ENCODE measurements around the gene MYO1F.

The MYO1F gene

GRCh38 chr19:8610041-8610935 lies 33.0 kb upstream of the MYO1F start, which contains the start of gene ADAMTS10:
TSS of gene ADAMTS10 (minus strand) at chr19:8610715. CDS start at chr19:8605710, 5,005 bp downstream.
- peaks cover 13% of the 10 kb centered on the region for H3K27me3 Mint-ChIP-seq (ENCODE audit: low read depth)
- H3K4me1 Mint-ChIP-seq (ENCODE audit: low read depth): peaks cover 11% of the 10 kb centered on the region
- H3K27ac Mint-ChIP-seq: peak within 1 kb of the TSS; percentile 10

GRCh38 chr19:8609279-8610040 lies 32.2 kb upstream of the MYO1F start:
- H3K4me3 Mint-ChIP-seq: peak overlapping the region; percentile 85
- H3K36me3 Mint-ChIP-seq (ENCODE audit: low read depth): peaks cover 9% of the 10 kb centered on the region
- peaks cover 10% of the 10 kb centered on the region for H3K4me1 Mint-ChIP-seq (ENCODE audit: low read depth)
- H3K9me3 Mint-ChIP-seq: no peaks in the 10 kb centered on the region
- peak overlapping the region; percentile 10 for H3K27ac Mint-ChIP-seq
- peaks cover 13% of the 10 kb centered on the region for H3K27me3 Mint-ChIP-seq (ENCODE audit: low read depth)

More at GRCh38 chr19:8610041-8610935, 33.0 kb upstream of the MYO1F start, which contains the start of gene ADAMTS10:
- Mint-ChIP-seq H3K9me3 (no peaks in the 10 kb centered on the region), H3K36me3 (ENCODE audit: low read depth) (peaks cover 9% of the 10 kb centered on the region), H3K4me3 (peak within 1 kb of the TSS; percentile 85)

- H3K36me3 Mint-ChIP-seq (ENCODE audit: low read depth): peaks cover 9% of the 10 kb centered on the region
- H3K27me3 Mint-ChIP-seq (ENCODE audit: low read depth): peaks cover 13% of the 10 kb centered on the region
- no peaks in the 10 kb centered on the region for H3K9me3 Mint-ChIP-seq
- no peak overlapping the region for H3K27ac Mint-ChIP-seq
- H3K4me1 Mint-ChIP-seq (ENCODE audit: low read depth): peaks cover 10% of the 10 kb centered on the region
- H3K4me3 Mint-ChIP-seq: peak overlapping the region; percentile 77
These were observed 31.7 kb upstream of the MYO1F start for GRCh38 chr19:8608941-8609278.

- Mint-ChIP-seq H3K27ac (no peak overlapping the region), H3K36me3 (ENCODE audit: low read depth) (peaks cover 9% of the 10 kb centered on the region), H3K4me3 (no peak overlapping the region), H3K4me1 (ENCODE audit: low read depth) (peaks cover 10% of the 10 kb centered on the region), H3K27me3 (ENCODE audit: low read depth) (peaks cover 13% of the 10 kb centered on the region), H3K9me3 (peaks cover 3% of the 10 kb centered on the region)
These were observed 30.1 kb upstream of the MYO1F start for GRCh38 chr19:8607386-8607785.

- peaks cover 10% of the 10 kb centered on the region for H3K4me1 Mint-ChIP-seq (ENCODE audit: low read depth)
- no peak overlapping the region for H3K27ac Mint-ChIP-seq
- H3K9me3 Mint-ChIP-seq: peaks cover 3% of the 10 kb centered on the region
- H3K4me3 Mint-ChIP-seq: no peak overlapping the region
- H3K36me3 Mint-ChIP-seq (ENCODE audit: low read depth): peaks cover 9% of the 10 kb centered on the region
- peaks cover 13% of the 10 kb centered on the region for H3K27me3 Mint-ChIP-seq (ENCODE audit: low read depth)
These were observed 28.3 kb upstream of the MYO1F start for GRCh38 chr19:8605514-8605913.

- Mint-ChIP-seq H3K27ac (no peak overlapping the region), H3K4me1 (ENCODE audit: low read depth) (no peaks in the 10 kb centered on the region), H3K4me3 (no peak overlapping the region), H3K9me3 (peaks cover 3% of the 10 kb centered on the region), H3K36me3 (ENCODE audit: low read depth) (peaks cover 2% of the 10 kb centered on the region), H3K27me3 (ENCODE audit: low read depth) (no peaks in the 10 kb centered on the region)
These were observed 24.6 kb upstream of the MYO1F start for GRCh38 chr19:8601796-8602195.

- no peaks in the 10 kb centered on the region for H3K36me3 Mint-ChIP-seq (ENCODE audit: low read depth)
- peaks cover 3% of the 10 kb centered on the region for H3K9me3 Mint-ChIP-seq
- no peaks in the 10 kb centered on the region for H3K27me3 Mint-ChIP-seq (ENCODE audit: low read depth)
- no peaks in the 10 kb centered on the region for H3K4me1 Mint-ChIP-seq (ENCODE audit: low read depth)
- H3K27ac Mint-ChIP-seq: no peak overlapping the region
- no peak overlapping the region for H3K4me3 Mint-ChIP-seq
These were observed 23.6 kb upstream of the MYO1F start for GRCh38 chr19:8600816-8601215.

- Mint-ChIP-seq H3K9me3 (peaks cover 3% of the 10 kb centered on the region), H3K36me3 (ENCODE audit: low read depth) (no peaks in the 10 kb centered on the region), H3K27ac (no peak overlapping the region), H3K27me3 (ENCODE audit: low read depth) (no peaks in the 10 kb centered on the region), H3K4me1 (ENCODE audit: low read depth) (no peaks in the 10 kb centered on the region), H3K4me3 (no peak overlapping the region)
These were observed 22.8 kb upstream of the MYO1F start for GRCh38 chr19:8600064-8600463.

- Mint-ChIP-seq H3K27ac (no peak overlapping the region), H3K4me3 (no peak overlapping the region), H3K36me3 (ENCODE audit: low read depth) (peaks cover 4% of the 10 kb centered on the region), H3K27me3 (ENCODE audit: low read depth) (peaks cover 19% of the 10 kb centered on the region), H3K9me3 (peaks cover 17% of the 10 kb centered on the region), H3K4me1 (ENCODE audit: low read depth) (peaks cover 7% of the 10 kb centered on the region)
These were observed 18.9 kb upstream of the MYO1F start for GRCh38 chr19:8596168-8596567.

- Mint-ChIP-seq H3K4me1 (ENCODE audit: low read depth) (peaks cover 7% of the 10 kb centered on the region), H3K36me3 (ENCODE audit: low read depth) (peaks cover 4% of the 10 kb centered on the region), H3K4me3 (no peak overlapping the region), H3K9me3 (peaks cover 17% of the 10 kb centered on the region), H3K27ac (no peak overlapping the region), H3K27me3 (ENCODE audit: low read depth) (peaks cover 24% of the 10 kb centered on the region)
These were observed 18.4 kb upstream of the MYO1F start for GRCh38 chr19:8595651-8596050.

- Mint-ChIP-seq H3K9me3 (peaks cover 17% of the 10 kb centered on the region), H3K4me3 (no peak overlapping the region), H3K27ac (no peak overlapping the region), H3K36me3 (ENCODE audit: low read depth) (peaks cover 4% of the 10 kb centered on the region), H3K4me1 (ENCODE audit: low read depth) (peaks cover 7% of the 10 kb centered on the region), H3K27me3 (ENCODE audit: low read depth) (peaks cover 25% of the 10 kb centered on the region)
These were observed 16.7 kb upstream of the MYO1F start for GRCh38 chr19:8593931-8594330.

- Mint-ChIP-seq H3K27me3 (ENCODE audit: low read depth) (peaks cover 25% of the 10 kb centered on the region), H3K4me3 (peak overlapping the region; percentile 78), H3K9me3 (peaks cover 17% of the 10 kb centered on the region), H3K27ac (no peak overlapping the region), H3K4me1 (ENCODE audit: low read depth) (peaks cover 7% of the 10 kb centered on the region), H3K36me3 (ENCODE audit: low read depth) (peaks cover 4% of the 10 kb centered on the region)
These were observed 15.2 kb upstream of the MYO1F start for GRCh38 chr19:8592231-8593009.

GRCh38 chr19:8589177-8589714 lies 12.0 kb upstream of the MYO1F start:
- no peak overlapping the region for H3K27ac Mint-ChIP-seq
- H3K4me3 Mint-ChIP-seq: no peak overlapping the region
- H3K27me3 Mint-ChIP-seq (ENCODE audit: low read depth): peaks cover 24% of the 10 kb centered on the region
- H3K36me3 Mint-ChIP-seq (ENCODE audit: low read depth): peaks cover 4% of the 10 kb centered on the region
- H3K9me3 Mint-ChIP-seq: peaks cover 12% of the 10 kb centered on the region
- H3K4me1 Mint-ChIP-seq (ENCODE audit: low read depth): peaks cover 7% of the 10 kb centered on the region
